ENCODE data around the gene WDR49.

DNA sequence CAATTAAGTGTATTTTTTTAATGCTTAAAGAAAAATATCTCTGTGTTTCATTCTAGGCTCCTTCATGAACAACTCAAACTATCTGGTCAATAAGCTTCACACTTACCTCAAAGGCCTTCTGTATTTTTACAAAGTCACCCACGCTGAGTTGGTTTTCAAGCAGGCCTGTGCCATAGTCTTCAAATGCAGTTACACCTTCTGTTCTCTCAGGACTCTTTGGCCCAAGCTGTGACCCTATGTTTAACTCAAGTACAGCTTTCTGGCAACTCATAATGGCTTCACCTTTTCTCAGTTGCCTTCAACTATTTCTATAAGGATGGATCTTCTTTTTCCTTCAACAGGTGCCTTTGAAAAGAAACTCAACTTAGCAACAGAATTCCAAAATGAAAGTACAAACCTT is 587 bp downstream of the WDR49 start:
- TF ChIP-seq, protein P1, sequence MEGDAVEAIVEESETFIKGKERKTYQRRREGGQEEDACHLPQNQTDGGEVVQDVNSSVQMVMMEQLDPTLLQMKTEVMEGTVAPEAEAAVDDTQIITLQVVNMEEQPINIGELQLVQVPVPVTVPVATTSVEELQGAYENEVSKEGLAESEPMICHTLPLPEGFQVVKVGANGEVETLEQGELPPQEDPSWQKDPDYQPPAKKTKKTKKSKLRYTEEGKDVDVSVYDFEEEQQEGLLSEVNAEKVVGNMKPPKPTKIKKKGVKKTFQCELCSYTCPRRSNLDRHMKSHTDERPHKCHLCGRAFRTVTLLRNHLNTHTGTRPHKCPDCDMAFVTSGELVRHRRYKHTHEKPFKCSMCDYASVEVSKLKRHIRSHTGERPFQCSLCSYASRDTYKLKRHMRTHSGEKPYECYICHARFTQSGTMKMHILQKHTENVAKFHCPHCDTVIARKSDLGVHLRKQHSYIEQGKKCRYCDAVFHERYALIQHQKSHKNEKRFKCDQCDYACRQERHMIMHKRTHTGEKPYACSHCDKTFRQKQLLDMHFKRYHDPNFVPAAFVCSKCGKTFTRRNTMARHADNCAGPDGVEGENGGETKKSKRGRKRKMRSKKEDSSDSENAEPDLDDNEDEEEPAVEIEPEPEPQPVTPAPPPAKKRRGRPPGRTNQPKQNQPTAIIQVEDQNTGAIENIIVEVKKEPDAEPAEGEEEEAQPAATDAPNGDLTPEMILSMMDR (IDR thresholded peaks at IDR 0.05), result no peak
- no peak for TF ChIP-seq POLR2A (IDR thresholded peaks at IDR 0.05)
